HG03342 (cell line): ENCODE data around the gene MISP3.
"Not testable (repeated sequence)": the region's sequence is repeated elsewhere in the genome, so short reads cannot be mapped to it uniquely, and the experiment has no call there.

Experiments used
- ATAC-seq: cut with Tn5 transposase; IDR thresholded peaks from one replicate; pipeline ENCODE4 v1.9.1; 2021; ENCODE audit warnings: mild to moderate bottlenecking, moderate library complexity; ENCODE audit not compliant: unreplicated experiment

The MISP3 gene

GRCh38 chr19:14072535-14073260, at the start of gene MISP3:
TSS of gene MISP3 (plus strand) at chr19:14072786. CDS start at chr19:14073310, 524 bp downstream.
- no peak for ATAC-seq

GRCh38 chr19:14023404-14024235, 49.0 kb upstream of the MISP3 start:
- ATAC-seq, result no peak

- ATAC-seq, result not testable (repeated sequence)
These were observed 45.9 kb upstream of the MISP3 start for GRCh38 chr19:14026652-14027192.

- ATAC-seq, result no peak
These were observed 44.6 kb upstream of the MISP3 start, which contains the start of gene RLN3 for GRCh38 chr19:14027856-14028450. TSS of gene RLN3 (plus strand) at chr19:14028148. CDS start at chr19:14028205, 57 bp downstream.

GRCh38 chr19:14028901-14029300, 43.7 kb upstream of the MISP3 start:
- no peak for ATAC-seq

- ATAC-seq, result no peak
These were observed 41.4 kb upstream of the MISP3 start for GRCh38 chr19:14030997-14031718.

- ATAC-seq, result peak; percentile 70
These were observed 40.7 kb upstream of the MISP3 start, which contains the start of gene IL27RA for GRCh38 chr19:14031719-14032480. TSS of gene IL27RA (plus strand) at chr19:14031762. CDS start at chr19:14031873, 111 bp downstream.

GRCh38 chr19:14033946-14034345, 38.6 kb upstream of the MISP3 start:
- no peak for ATAC-seq

- ATAC-seq, result not testable (repeated sequence)
These were observed 37.4 kb upstream of the MISP3 start for GRCh38 chr19:14035159-14035558.

- ATAC-seq, result no peak
These were observed 36.9 kb upstream of the MISP3 start for GRCh38 chr19:14035706-14036105.

- ATAC-seq, result no peak
These were observed 33.4 kb upstream of the MISP3 start for GRCh38 chr19:14039181-14039580.

- ATAC-seq, result peak; percentile 56
These were observed 29.7 kb upstream of the MISP3 start for GRCh38 chr19:14042659-14043608.

- not testable (repeated sequence) for ATAC-seq
These were observed 24.7 kb upstream of the MISP3 start for GRCh38 chr19:14047866-14048265.

GRCh38 chr19:14048443-14049153, 24.0 kb upstream of the MISP3 start:
- ATAC-seq, result no peak

- ATAC-seq, result no peak
These were observed 22.1 kb upstream of the MISP3 start for GRCh38 chr19:14050512-14050911.

GRCh38 chr19:14050961-14051360, 21.6 kb upstream of the MISP3 start:
- ATAC-seq, result not testable (repeated sequence)

GRCh38 chr19:14051980-14052379, 20.6 kb upstream of the MISP3 start:
- ATAC-seq, result no peak

GRCh38 chr19:14052470-14052869, 20.1 kb upstream of the MISP3 start:
- no peak for ATAC-seq
